Erythroblast (primary cell): ENCODE results near the gene KLRC3.

Experiments used
- GATA1 ChIP-seq: IDR thresholded peaks from 2 replicates; pipeline ENCODE4 v1.6.1; 2011; ENCODE audit warnings: low read depth, mild to moderate bottlenecking, control low read depth, low read length, moderate library complexity
- POLR2A ChIP-seq: IDR thresholded peaks from 2 replicates; pipeline ENCODE4 v1.6.1; 2011; ENCODE audit warnings: mild to moderate bottlenecking, low read length

DNA sequence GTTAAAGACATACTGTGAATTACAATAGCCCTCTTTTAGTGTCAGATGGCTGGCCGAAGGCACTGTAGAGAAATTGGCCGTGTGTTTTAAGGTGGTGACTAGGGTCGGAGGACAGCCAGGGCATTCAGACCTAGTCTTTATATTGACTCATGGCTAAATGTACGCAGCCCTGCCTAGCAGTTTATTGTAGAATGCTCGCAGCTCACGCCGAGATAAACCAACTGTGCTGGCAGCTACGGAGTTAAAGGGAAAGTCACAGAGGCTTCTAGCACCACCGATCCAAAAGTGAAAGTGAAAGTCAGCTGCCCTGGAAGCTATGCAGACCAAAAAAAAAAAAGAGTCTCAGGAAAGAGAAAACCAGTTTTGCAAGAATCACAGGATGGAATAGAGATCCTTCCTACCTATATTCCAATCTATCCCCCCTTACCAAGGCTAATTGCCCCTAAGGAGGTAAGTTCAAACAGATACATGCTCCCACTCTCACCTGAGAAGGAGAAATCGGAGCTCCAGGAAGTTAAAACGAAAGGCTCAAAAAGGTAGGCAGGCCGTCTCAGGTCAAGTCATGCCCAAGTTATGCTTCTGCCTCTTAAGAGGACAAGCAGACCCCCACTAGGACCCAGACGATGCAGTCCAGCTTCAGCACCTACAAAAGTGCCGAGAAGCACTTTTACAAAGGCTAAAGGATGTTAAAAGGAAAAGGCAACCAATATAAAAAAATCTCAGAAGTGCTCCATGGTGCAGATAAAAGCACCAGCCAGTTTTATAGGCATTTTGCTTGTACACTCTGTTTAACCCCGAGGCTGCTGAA is 55.4 kb downstream of the KLRC3 start:
- peak; percentile 69 for TF ChIP-seq POLR2A
- no peak for TF ChIP-seq GATA1
